ENCODE data around the gene LCE3A.
"Not testable (repeated sequence)": the region's sequence is repeated elsewhere in the genome, so short reads cannot be mapped to it uniquely, and the experiment has no call there.

LCE3A gene, protein sequence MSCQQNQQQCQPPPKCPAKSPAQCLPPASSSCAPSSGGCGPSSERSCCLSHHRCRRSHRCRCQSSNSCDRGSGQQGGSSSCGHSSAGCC

DNA sequence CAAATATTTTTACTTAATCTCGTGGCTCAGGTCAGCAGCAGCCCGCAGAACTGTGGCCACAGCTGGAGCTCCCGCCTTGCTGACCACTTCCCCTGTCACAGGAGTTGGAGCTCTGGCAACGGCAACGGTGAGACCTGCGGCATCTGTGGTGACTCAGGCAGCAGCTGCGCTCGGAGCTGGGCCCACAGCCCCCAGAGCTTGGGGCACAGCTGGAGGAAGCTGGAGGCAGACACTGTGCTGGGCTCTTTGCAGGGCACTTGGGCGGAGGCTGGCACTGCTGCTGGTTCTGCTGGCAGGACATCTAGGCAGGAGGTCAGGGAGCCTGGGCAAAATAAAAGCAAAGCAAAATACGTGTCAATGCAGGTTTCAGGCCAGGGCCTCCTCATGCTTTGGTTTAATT lies at the start of gene LCE3A:
Gene LCE3A (minus strand): TSS at position 301 of the 400 bp plus-strand sequence. CDS start 0 bp downstream, at position 301.
- no peak for DNase-seq

DNA sequence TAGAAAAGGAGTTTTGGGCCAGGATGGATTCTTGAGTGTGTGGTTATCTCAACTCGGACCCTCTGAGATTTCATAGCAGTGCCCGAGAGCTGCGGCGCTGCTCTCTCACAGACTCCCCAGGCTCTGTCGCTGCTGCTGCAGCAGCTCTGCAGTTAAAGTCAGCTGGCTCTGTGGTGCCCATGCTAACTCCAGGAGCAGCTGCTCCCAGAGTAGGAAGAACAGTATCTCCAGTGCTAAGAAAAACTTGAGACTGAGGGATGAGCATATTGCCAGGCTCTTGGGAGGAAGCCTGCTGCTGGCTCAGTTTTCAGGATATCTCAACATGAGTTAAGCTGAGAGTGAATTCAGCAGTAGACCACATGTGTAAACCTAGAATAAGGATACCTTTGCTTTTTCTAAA lies 44.7 kb upstream of the LCE3A start:
- DNase-seq = no peak

DNA sequence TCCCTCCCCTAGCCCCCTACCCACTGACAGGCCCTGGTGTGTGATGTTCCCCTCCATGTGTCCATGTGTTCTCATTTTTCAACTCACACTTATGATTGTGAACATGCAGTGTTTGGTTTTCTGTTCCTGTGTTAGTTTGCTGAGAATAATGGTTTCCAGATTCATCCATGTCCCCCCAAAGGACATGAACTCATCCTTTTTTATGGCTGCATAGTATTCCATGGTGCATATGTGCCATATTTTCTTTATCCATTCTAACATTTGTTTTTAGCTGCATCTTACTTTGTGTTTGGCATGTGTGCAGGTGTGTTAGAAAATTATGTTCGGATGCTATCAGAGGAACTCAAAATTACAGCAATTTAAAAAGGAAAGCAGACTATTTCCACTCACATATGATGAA lies 43.3 kb upstream of the LCE3A start:
- DNase-seq = not testable (repeated sequence)

DNA sequence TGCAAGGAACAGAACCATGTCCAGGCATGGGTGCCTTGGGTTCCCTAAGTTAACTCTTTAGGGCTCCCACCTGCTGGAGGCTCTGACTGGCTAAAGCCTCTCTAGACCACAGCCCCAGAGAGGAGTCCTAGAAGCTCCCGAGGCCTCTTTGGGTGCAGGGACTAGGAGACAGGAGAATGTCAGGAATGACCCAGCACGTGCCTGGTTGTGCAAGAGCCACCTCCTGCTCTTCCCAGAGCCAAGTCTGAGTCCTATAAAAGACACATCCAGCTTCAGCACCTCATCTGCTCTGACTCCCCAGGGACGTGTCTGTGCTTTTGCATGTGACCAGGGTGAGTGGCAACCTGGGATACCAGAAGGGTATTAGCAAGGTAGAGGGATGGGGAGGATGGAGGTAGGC lies 40.2 kb upstream of the LCE3A start, which contains the start of gene LCE2D:
Gene LCE2D (plus strand): TSS at position 283 of the 400 bp plus-strand sequence. CDS start 726 bp downstream, outside the sequence.
- DNase-seq = no peak

DNA sequence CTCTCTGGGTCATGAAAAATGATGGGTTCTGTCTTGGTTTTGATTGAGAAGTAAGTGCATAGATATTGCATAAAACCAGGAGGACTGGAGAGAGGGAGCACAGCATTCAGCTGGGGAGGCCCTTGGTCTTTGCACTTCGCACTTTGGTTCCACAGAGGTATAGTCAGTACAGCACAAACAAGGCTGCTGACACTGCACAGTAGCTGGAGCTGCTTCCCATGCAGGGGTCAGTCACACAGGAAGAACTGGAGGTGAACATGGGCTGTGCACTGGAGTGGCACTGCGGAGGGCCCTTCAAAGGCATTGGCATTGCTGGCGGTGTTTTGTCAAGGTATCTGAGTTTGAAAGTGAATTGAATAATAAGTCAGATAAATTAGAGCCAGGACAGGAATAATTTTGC lies 35.7 kb upstream of the LCE3A start:
- DNase-seq = no peak

DNA sequence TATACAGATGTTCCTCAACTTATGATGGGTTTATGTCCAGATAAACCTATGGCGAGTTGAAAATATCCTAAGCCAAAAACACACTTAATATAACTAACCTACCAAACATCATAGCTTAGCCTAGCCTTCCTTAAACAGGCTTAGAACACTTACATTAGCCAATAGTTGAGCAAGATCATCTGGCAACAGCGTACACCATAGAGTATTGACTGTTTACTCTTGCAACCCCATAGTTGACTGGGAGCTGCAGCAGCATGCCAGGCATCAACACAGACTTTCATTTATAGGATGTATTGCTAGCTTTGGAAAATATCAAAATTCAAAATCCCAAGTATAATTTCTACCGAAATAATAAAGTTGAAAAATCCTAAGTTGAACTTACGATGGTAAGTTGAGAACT lies 34.8 kb upstream of the LCE3A start:
- DNase-seq = no peak

DNA sequence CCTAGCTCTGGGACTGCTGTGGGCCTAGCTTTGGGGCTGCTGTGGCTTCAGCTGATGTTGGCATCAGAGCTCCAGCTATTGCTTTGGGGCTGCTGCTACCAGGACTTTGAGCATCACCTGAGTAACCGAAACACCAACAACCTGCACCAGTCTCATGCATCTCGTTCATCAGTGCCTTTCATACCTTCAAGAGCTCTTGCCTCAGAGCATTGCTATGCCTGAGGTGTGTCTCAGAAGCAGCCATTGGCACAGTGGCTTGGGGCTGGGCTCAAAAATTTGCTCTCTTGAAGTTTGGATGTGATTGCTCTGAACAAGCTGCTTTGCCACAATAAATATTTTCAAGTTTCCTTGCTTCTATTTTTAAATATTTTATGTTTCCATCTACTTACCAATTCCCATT lies 33.6 kb upstream of the LCE3A start:
- no peak for DNase-seq

DNA sequence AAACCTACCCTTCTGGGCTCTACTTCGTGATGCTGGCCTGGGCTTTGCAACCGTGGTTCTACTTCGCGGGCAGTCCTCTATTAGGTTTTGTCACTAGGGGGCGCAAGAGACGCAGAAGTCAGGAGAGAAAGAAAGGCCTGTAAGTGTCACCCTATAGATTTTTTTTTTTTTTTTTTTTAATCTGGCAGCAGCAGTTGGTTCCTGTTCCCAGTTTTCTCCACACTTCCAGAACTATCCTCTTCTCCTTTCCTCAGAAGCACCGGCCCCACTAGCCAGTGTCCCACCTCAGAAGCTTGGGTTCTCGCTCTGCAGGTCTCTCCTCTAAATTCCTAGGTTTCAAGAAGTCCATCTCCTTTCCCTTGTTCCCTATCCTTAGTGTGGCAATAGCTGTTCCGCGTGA lies 31.2 kb upstream of the LCE3A start:
- peak; percentile 43 for DNase-seq

DNA sequence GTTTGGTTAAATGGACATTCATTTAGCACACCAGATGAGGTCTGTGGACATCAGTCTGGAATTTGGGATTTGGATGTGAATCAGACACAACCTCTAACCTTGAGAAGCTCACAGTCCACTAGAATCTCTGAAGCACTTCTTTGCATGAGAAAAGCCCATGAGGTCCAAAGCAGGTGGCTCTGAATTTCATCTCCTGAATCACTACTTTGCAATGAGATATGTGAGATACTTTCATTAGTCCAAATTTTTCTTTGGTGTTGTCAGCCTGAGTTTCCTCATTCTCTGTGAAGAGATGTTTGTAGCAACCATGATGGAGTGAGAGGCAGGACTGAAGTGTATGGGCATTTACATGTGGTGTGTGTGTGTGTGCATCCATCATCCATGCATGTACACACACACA lies 23.8 kb upstream of the LCE3A start:
- no peak for DNase-seq

DNA sequence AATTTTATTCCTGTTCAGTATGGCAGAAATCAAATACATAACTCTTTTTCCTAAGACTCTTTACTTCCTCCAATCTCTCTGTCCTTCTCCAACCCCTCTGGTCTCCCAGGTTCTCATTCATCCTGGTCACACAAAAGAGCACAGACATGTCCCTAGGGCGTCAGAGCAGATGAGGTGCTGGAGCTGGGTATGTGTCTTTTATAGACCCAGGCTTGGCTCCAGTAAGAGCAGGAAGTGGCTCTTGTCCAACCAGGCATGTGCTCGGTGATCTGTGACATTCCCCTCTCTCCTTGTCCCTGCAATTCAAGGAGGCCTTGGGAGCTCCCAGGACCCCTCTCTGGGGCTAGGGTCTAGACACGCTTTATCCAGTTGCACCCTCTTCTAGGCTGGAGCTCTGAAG lies 22.2 kb upstream of the LCE3A start:
- DNase-seq = no peak

DNA sequence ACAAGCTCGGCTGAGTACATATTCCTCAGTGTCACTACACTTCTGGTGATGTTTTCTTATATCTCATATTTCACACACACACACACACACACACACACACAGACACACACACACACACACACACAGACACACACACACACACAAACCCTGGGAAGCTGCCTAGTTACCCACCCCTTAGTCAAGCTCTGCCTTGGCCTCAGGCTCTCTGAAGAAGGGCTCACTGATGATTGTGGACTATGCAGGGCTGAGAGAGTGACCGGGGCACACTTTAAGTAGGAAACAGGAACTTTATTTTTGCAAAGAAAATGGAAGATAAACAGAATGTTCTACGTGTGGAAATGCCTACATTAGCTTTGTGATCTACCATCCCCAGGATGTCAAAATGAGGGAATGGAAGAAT lies 21.0 kb upstream of the LCE3A start:
- DNase-seq = no peak

DNA sequence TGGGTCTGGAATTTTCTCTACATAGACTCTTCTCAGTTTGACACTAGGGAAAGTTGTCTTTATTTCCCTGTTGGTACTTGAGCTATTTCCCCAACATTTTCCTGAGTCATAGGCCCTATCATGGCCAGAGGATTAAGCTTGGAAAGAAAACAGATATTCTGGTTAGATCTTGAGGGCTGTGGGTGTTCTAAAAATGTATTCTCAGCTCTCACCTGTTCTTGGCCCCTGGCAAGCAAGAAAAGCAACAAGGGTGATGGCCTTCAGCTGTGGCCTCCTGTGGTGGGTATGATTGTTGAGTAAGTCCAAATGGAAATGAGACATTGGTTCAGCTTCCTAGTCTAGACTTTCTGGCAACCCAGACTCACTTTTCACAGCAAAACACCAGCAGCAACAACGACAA lies 17.4 kb upstream of the LCE3A start:
- DNase-seq = no peak

DNA sequence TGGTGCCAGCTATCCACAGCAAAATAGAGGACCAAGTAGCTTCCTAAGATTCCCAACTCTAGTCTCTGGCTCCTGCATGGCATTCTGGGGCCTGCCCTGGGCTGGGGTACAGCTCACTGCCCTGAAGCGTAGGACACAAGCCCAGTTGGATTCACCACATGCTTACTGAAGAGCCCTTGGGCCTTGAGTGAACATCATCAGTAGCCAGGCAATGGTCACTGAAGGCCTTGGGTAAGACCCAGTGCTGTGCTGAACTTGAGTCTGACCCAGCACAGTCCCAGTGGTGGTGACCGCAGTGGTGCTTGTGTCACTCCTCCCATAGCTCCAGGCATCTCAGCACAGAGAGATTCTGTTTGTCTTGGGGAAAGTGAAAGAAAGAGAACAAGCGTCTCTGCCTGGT lies 7.7 kb upstream of the LCE3A start:
- DNase-seq = no peak

DNA sequence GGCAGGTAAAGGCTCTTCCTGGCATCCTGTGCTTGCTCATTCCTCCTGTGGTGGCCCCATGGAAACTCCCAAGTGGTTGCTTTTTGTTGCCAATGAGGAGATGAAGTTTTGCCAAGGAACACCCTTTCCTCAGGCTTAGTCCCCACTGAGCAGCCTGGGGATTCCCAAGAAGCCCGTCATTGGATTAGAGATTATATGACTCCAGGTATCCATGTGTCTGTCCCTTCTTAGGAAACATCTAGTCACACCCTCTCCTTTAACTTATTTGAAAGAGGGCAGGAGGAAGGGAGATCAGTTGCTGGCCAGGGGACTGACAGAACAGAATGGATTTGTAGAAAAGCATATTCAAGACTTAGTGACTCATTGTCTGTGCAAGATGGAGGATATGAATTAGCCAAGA lies 3.8 kb upstream of the LCE3A start:
- no peak for DNase-seq

DNA sequence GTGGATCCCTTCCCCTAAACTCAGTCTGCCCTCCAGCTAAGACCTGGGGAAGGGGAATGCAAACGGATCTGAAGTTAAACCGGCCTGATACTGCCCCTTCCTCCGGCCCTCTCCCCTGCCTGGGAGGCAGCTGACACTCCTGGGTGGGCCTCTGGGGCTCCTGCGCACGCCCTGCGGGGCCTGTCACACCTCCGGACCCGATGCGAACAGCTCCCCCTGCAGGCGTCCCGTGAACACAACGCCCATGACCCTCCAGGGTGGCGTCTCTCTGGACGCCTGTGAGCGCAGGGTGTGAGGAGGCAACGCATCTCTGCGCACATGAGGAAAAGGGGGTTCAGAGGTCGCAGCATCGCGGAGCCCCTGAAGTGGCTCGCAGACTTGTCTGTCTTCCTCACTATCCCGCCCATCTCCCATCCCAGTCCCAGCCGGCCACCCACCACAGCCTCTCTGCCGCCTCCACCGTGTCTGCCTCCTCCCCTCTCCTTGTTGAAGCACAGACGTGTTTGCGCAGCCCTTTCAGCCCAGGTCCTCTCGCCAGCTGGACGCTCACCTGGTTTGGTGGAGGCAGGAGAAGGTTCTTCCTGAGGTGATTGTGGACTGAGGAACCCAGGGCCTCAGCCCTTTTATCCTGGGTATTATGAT lies 421 bp upstream of the LCE3A start:
- DNase-seq = no peak

DNA sequence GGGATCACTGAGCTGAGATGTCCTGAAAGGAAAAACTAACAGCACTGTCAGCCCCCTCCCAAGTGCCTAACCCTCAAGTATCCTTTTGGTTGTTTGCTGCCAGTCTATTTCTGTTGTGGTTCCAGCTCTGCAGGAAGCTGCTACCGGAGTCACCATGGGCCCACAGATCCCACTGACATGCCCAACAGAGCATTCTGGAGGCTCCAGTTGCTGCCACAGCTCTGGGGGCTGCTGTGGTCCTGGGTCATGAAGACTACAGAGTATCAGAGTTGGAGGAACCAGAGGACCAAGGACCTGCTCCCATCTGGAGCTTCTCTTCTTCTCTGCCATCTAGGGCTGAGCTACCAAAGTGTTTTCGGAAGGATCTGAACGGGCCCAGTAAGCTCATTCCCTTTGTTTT lies 910 bp downstream of the LCE3A start:
- DNase-seq = no peak

DNA sequence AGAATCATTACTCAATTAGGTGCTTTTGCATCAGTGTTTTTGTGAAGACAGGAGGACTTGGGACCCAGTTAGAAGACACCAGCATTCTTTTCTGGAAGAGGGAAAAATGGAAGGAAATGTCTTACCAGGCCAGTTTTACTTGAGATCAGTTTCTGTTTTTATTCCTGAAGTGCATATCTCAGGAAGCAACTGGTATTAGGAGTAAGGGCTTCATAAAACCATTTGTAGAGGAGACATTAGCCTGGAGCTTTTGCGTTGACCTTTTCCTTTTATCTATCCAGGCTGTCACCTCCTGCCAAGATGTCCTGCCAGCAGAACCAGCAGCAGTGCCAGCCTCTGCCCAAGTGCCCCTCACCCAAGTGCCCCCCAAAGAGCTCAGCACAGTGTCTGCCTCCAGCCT lies 9.4 kb downstream of the LCE3A start, which contains the start of gene LCE3B:
Gene LCE3B (plus strand): TSS at position 301 of the 400 bp plus-strand sequence. CDS start 0 bp downstream, at position 301.
- no peak for DNase-seq

DNA sequence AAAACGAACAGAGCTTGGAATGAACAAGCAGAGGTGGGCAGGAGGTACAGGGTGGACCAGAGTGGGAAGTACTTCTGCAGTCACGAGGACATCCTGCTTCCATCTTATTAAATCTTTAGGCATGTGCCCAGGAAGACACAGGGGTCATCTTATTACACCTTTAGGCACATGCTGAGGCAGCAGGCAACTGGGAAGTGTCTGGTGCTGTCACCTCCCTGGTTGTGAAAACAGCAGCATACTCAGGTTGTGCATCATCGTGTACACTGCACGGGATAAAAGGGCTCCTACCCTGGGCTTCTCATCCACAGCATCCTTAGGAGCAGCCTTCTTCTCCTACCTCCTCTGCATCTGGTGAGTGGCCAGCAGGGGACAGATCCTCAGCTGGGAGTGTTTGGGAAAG lies 23.0 kb downstream of the LCE3A start, which contains the start of gene LCE3C:
Gene LCE3C (plus strand): TSS at position 301 of the 400 bp plus-strand sequence. CDS start 498 bp downstream, outside the sequence.
- no peak for DNase-seq

DNA sequence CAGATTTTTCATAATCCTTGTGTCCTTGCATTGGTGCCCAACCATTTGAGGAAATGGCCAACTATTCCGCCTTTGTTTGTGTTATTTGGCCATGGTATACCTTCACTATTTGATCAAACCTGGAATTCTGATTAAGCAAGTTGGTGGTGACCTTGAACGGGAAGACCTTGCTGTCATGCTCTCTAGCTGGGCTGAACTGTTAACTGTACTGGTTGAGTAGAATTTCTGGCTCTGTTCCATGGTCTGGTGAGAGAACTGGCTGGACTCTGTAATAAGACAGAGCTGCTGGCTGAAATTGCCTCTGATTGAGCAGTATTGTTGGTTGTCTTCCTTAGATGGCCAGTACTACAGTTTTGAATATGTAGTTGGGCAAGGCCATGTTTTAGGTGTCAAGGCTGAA lies 25.9 kb downstream of the LCE3A start:
- no peak for DNase-seq

DNA sequence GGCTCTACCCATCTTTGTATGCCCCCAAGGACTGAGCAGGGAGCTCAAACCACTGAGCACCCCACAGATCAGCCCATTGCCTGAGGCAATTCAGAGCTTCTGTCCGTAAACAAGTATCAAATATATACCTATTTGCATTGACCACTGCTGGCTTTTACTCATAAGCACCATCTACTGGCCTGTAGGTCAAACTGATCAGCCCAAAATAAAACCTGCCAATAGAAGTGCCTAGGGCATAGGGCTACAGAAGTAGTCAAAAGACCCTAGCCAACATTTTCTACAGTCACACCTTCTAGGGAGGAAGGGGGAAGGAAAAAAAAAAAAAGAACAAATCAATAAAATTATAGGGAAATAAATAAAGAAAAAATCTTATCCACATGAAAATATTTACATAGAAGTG lies 37.3 kb downstream of the LCE3A start:
- no peak for DNase-seq

DNA sequence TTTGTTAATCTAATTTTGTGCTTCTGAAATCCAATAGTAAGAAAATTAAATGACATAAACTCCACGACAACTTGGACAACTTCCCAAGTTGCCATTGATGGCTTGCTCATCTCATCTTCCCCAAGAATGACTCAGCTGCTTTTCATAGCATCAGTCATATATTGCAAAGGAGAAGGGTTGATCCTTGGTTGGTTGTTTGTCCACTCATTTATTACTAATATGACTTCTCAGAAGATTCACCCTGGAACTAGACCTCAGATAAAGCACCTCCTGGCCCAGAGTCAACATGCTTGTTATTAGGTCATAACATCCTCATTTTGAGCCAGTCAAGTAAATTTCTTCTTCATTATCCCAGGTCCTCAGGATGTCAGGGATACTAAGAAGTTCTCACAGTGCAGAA lies 40.3 kb downstream of the LCE3A start:
- DNase-seq = no peak

DNA sequence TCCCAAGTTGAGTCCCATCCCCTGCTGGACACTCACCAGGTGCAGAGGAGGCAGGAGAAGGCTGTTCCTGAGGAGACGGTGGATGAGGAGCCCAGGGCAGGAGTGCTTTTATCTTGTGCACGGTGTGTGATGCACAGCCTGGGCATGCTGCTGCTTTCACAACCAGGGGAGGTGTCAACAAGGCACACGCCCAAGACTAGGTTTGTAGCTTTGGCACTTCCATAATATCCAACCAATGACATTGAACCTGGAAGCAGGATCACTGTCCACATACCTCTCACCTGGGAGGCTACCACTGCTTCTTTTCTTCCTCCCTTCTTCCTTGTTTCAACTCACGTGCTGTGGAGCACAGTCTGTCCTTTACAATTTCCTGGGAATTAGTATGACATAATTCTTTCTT lies 42.5 kb downstream of the LCE3A start, which contains the start of gene LCE3D:
Gene LCE3D (minus strand): TSS at position 84 of the 400 bp plus-strand sequence. CDS start 580 bp downstream, outside the sequence.
- DNase-seq = no peak

DNA sequence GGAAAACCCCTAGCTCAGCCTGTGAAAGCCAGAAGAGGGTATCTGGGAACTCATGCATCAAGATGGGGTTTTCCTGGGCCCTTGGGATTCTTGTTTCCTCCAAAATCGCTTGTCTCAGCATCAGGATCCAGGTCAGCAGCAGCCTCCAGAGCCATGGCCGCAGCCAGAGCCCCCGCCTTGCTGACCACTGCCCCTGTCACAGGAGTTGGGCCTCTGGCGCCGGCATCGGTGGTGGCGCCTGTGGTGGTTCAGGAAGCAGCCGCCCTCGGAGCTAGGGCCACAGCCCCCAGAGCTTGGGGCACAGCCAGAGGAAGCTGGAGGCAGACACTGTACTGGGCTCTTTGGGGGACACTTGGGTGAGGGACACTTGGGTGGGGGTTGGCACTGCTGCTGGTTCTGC lies 43.4 kb downstream of the LCE3A start:
- DNase-seq = not testable (repeated sequence)

DNA sequence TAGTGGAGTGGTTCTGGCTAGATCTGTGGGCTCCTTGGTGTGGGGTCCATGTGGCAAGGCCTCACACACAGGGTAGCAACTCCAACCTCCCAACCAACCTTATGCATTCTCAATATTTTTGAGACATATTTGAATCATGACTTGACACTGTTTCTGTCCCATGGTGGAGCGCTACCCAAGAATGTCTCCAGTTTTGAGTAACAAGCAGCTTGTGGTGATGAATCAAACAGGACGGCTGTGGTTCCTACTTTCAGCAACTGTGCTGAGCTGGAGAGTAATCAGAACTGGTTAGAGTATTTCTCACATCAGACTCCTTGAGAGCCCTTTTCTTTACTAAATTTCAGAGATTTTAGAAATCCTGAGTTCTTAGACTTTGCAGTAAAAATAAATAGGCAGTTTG lies 45.7 kb downstream of the LCE3A start:
- no peak for DNase-seq

Measured in CD4-positive, alpha-beta T cell treated with Interleukin-4 for 4 hours (primary cell).